Stimulated activated CD4-positive, alpha-beta T cell treated with anti-CD3 and anti-CD28 coated beads, Interleukin-15, amount 100 ng/mL, for 24 hours (primary cell): ENCODE measurements around the gene PRKCZ.
A peak's percentile ranks its signal among the peaks of the same experiment; 100 is the strongest.

Experiments
- DNase-seq: peaks from one replicate; pipeline ENCODE4 v3.0.0-alpha.2; 2020

The PRKCZ gene

GRCh38 chr1:2070016-2070415 lies 19.8 kb downstream of the PRKCZ start:
- DNase-seq = no peak

GRCh38 chr1:2070800-2071530 lies 20.8 kb downstream of the PRKCZ start:
- no peak for DNase-seq

GRCh38 chr1:2072109-2072806 lies 22.0 kb downstream of the PRKCZ start:
- peak; percentile 25 for DNase-seq

- DNase-seq = no peak
These were observed 22.7 kb downstream of the PRKCZ start for GRCh38 chr1:2072891-2073290.

GRCh38 chr1:2073382-2074230 lies 23.4 kb downstream of the PRKCZ start:
- DNase-seq = no peak

- no peak for DNase-seq
These were observed 24.2 kb downstream of the PRKCZ start for GRCh38 chr1:2074396-2074795.

GRCh38 chr1:2074944-2075740 lies 24.9 kb downstream of the PRKCZ start:
- no peak for DNase-seq

- no peak for DNase-seq
These were observed 26.6 kb downstream of the PRKCZ start for GRCh38 chr1:2076826-2077225.

- no peak for DNase-seq
These were observed 28.0 kb downstream of the PRKCZ start for GRCh38 chr1:2078170-2078569.

- no peak for DNase-seq
These were observed 29.3 kb downstream of the PRKCZ start for GRCh38 chr1:2079396-2080085.

GRCh38 chr1:2080140-2080539 lies 29.9 kb downstream of the PRKCZ start:
- DNase-seq = no peak

GRCh38 chr1:2080884-2081283 lies 30.7 kb downstream of the PRKCZ start:
- no peak for DNase-seq

GRCh38 chr1:2081326-2081885 lies 31.2 kb downstream of the PRKCZ start:
- no peak for DNase-seq

- DNase-seq = no peak
These were observed 31.9 kb downstream of the PRKCZ start for GRCh38 chr1:2082064-2082463.

GRCh38 chr1:2083666-2084065 lies 33.5 kb downstream of the PRKCZ start:
- DNase-seq = no peak

GRCh38 chr1:2084306-2084705 lies 34.1 kb downstream of the PRKCZ start:
- no peak for DNase-seq

GRCh38 chr1:2085080-2085479 lies 34.9 kb downstream of the PRKCZ start:
- DNase-seq = no peak

- DNase-seq = no peak
These were observed 36.4 kb downstream of the PRKCZ start for GRCh38 chr1:2086446-2087078.

- no peak for DNase-seq
These were observed 37.6 kb downstream of the PRKCZ start for GRCh38 chr1:2087766-2088165.

GRCh38 chr1:2088458-2088857 lies 38.2 kb downstream of the PRKCZ start:
- no peak for DNase-seq

GRCh38 chr1:2089051-2089450 lies 38.8 kb downstream of the PRKCZ start:
- no peak for DNase-seq
